Measurements from ENCODE around the gene GPN2. TPM values are rescaled to one million over a fixed set of nuclear protein-coding genes. Genes with fewer than 3 reads are reported as not detected.

Gene GPN2
- total and polyA plus RNA-seq, 2 of the 4 experiments (the other 2 are of a cell fraction): 15.4 to 22.2 TPM

DNA sequence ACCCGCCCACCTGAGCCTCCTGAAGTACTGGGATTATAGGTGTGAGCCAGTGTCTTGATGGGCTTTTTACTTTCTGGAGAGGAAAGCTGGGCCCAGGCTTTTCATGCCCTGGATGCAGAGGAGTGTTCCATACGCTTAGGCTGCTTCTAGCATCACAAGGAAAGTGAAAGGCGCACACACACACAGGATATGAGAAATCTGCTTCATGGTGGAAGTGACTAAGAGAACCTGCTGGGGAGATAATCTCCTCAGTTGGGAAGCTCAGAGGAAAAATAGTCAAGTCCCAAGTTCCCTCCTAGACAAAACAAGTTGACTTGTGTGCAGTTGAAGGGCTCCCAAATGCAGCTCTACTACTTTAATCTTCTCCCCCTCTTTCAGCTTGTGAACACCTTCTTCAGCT is 33.6 kb upstream of the GPN2 start:
- no peak overlapping the region for H3K9ac ChIP-seq (ENCODE audit: low read depth, low read length)
- no peak overlapping the region for H3K56ac ChIP-seq (ENCODE audit: extremely low read depth, insufficient read depth, low read length)
- no peak overlapping the region for H2BK5ac ChIP-seq (ENCODE audit: low read depth, low read length, poor library complexity, severe bottlenecking)
- H2AK9ac ChIP-seq (replicated peaks; ENCODE audit: low read depth, low read length, poor library complexity): no peak overlapping the region
- H2BK20ac ChIP-seq (ENCODE audit: low read depth, low read length): no peak overlapping the region
- peaks cover 20% of the 10 kb centered on the region for H3K9me1 ChIP-seq (ENCODE audit: insufficient read depth, low read length)
- no TSS peak for BruUV-seq (replicated peaks)
- intact Hi-C loops (cut with micrococcal nuclease) (no loop called here), in situ Hi-C loops (cut with MboI; ENCODE audit: low sequenced_read_pairs) (no loop called here), dilution Hi-C loops (cut with HindIII; ENCODE audit: low sequenced_read_pairs, unreplicated experiment) (no loop called here)
- H4K5ac ChIP-seq (ENCODE audit: low read depth, low read length): no peak overlapping the region
- H4K8ac ChIP-seq (ENCODE audit: low read depth in 2 of 2, low read length in 2 of 2): no peak overlapping the region
- ChIA-PET CTCF (no interaction called here), POLR2A (ENCODE audit: unreplicated experiment) (no interaction called here)
- H3K36me3 ChIP-seq (ENCODE audit: control insufficient read depth, insufficient read depth, low read length): peaks cover 17% of the 10 kb centered on the region
- TF ChIP-seq RAD21 (IDR thresholded peaks at IDR 0.05; ENCODE audit: low read length) (no peak), FOS (IDR thresholded peaks at IDR 0.05; ENCODE audit: low read depth, low read length) (no peak), MAZ (IDR thresholded peaks at IDR 0.05; ENCODE audit: borderline replicate concordance, low read depth, low read length) (no peak), RFX5 (IDR thresholded peaks at IDR 0.05; ENCODE audit: low read depth, low read length) (no peak), BHLHE40 (IDR thresholded peaks at IDR 0.05; ENCODE audit: low read depth, low read length) (no peak), RCOR1 (IDR thresholded peaks at IDR 0.05; ENCODE audit: insufficient replicate concordance, low read length) (no peak), MAFK (IDR thresholded peaks at IDR 0.05; ENCODE audit: low read depth, low read length) (no peak), NFE2L2 (IDR thresholded peaks at IDR 0.05; ENCODE audit: low read depth, low read length) (no peak), CHD1 (IDR thresholded peaks at IDR 0.05; ENCODE audit: low read depth, low read length) (no peak), SMC3 (IDR thresholded peaks at IDR 0.05; ENCODE audit: low read depth, low read length) (no peak), MXI1 (IDR thresholded peaks at IDR 0.05; ENCODE audit: borderline replicate concordance, low read depth, low read length) (no peak), CEBPB (IDR thresholded peaks at IDR 0.05; ENCODE audit: low read depth, low read length) (no peak)
- TF ChIP-seq, protein P1, sequence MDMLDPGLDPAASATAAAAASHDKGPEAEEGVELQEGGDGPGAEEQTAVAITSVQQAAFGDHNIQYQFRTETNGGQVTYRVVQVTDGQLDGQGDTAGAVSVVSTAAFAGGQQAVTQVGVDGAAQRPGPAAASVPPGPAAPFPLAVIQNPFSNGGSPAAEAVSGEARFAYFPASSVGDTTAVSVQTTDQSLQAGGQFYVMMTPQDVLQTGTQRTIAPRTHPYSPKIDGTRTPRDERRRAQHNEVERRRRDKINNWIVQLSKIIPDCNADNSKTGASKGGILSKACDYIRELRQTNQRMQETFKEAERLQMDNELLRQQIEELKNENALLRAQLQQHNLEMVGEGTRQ (IDR thresholded peaks at IDR 0.05; ENCODE audit: low read depth, low read length): no peak
- 83% methylated on average over 1 of the region's 3 CpGs; no CpG with 5 or more reads in 1 of the 2 experiments for WGBS, 2 experiments (ENCODE audit: extremely low coverage in 2 of 2, insufficient read length in 1 of 2)
- H3K27ac ChIP-seq (ENCODE audit: insufficient read depth, low read length): no peak overlapping the region
- peaks cover 24% of the 10 kb centered on the region for H4K20me1 ChIP-seq (ENCODE audit: insufficient read depth, low read length)
- no peaks in the 10 kb centered on the region for H3K9me3 ChIP-seq (ENCODE audit: control insufficient read depth, insufficient read depth, low read length)
- H3K79me1 ChIP-seq (ENCODE audit: low read depth in 1 of 2, low read length in 2 of 2): peaks cover 23 to 42% of the 10 kb centered on the region in 2 experiments
- no peak overlapping the region for H3K4me3 ChIP-seq (ENCODE audit: insufficient read depth, low read depth, low read length)
- no peak overlapping the region for H2BK120ac ChIP-seq (ENCODE audit: low read depth, low read length)
- peak overlapping the region; percentile 14; the same call in 1 of the 2 replicates for H2AK5ac ChIP-seq (ENCODE audit: low read depth, low read length)
- H3K4me1 ChIP-seq (ENCODE audit: control insufficient read depth, insufficient read depth, low read length): peaks cover 6% of the 10 kb centered on the region
- ATAC-seq (ENCODE audit: low read depth): no peak
- peak; percentile 52 for DNase-seq
- H3K14ac ChIP-seq (replicated peaks; ENCODE audit: low read depth, low read length): no peak overlapping the region
- H3K4me2 ChIP-seq (ENCODE audit: low read depth, low read length): no peak overlapping the region
- no peaks in the 10 kb centered on the region for H3K27me3 ChIP-seq (ENCODE audit: control insufficient read depth, insufficient read depth, low read length)
- H2AFZ ChIP-seq (replicated peaks; ENCODE audit: low read length, poor library complexity): no peak overlapping the region
- no peak overlapping the region for H4K91ac ChIP-seq (ENCODE audit: insufficient read depth, low read depth, low read length)
- no peak overlapping the region for H2BK15ac ChIP-seq (ENCODE audit: low read depth, low read length)
- no peak overlapping the region for H3K18ac ChIP-seq (ENCODE audit: low read depth, low read length)
- no peak overlapping the region; the same call in 1 of the 2 replicates for H3K4ac ChIP-seq (ENCODE audit: low read depth, low read length)
- H3K23ac ChIP-seq (ENCODE audit: low read depth, low read length): no peak overlapping the region

Data from IMR-90 (cell line).